Measurements from ENCODE around the gene PSMB7.

GRCh38 chr9:124343533-124344290 is 71.5 kb downstream of the PSMB7 start:
- no peak for TF ChIP-seq CTCF (IDR thresholded peaks at IDR 0.05)
- no peak for TF ChIP-seq POLR2A (IDR thresholded peaks at IDR 0.05)

Data from heart left ventricle (tissue), 13 donors.